DMS79 treated with DMSO at 0.1 percent for 48 hours (cell line): ENCODE data around the gene FSHB.
"Not testable (repeated sequence)": the region's sequence is repeated elsewhere in the genome, so short reads cannot be mapped to it uniquely, and the experiment has no call there.

Experiments used
- DNase-seq: peaks from one replicate; lab custom pipeline; 2025; lab: John Stamatoyannopoulos, UW

FSHB gene

GRCh38 chr11:30230714-30231113 is at the start of gene FSHB:
TSS of gene FSHB (plus strand) at chr11:30231014. CDS start at chr11:30231903, 889 bp downstream.
- no peak for DNase-seq

- no peak for DNase-seq
Observed at GRCh38 chr11:30186748-30187147, 44.1 kb upstream of the FSHB start.

- DNase-seq = no peak
Observed at GRCh38 chr11:30192620-30193019, 38.2 kb upstream of the FSHB start.

- DNase-seq = peak; percentile 41
Observed at GRCh38 chr11:30196400-30197206, 34.2 kb upstream of the FSHB start.

- no peak for DNase-seq
Observed at GRCh38 chr11:30197869-30198268, 32.9 kb upstream of the FSHB start.

- DNase-seq = not testable (repeated sequence)
Observed at GRCh38 chr11:30202989-30203388, 27.8 kb upstream of the FSHB start.

GRCh38 chr11:30203850-30204249 is 27.0 kb upstream of the FSHB start:
- DNase-seq = no peak

- DNase-seq = no peak
Observed at GRCh38 chr11:30206249-30206996, 24.4 kb upstream of the FSHB start.

- no peak for DNase-seq
Observed at GRCh38 chr11:30210357-30210756, 20.5 kb upstream of the FSHB start.

- no peak for DNase-seq
Observed at GRCh38 chr11:30216534-30216933, 14.3 kb upstream of the FSHB start.

- DNase-seq = no peak
Observed at GRCh38 chr11:30218278-30218677, 12.5 kb upstream of the FSHB start.

GRCh38 chr11:30225642-30226041 is 5.2 kb upstream of the FSHB start:
- DNase-seq = no peak

- DNase-seq = no peak
Observed at GRCh38 chr11:30228323-30228884, 2.4 kb upstream of the FSHB start.

GRCh38 chr11:30239025-30239424 is 8.2 kb downstream of the FSHB start:
- DNase-seq = no peak

GRCh38 chr11:30244265-30244664 is 13.5 kb downstream of the FSHB start:
- no peak for DNase-seq

GRCh38 chr11:30245621-30246020 is 14.8 kb downstream of the FSHB start:
- no peak for DNase-seq

GRCh38 chr11:30254307-30255298 is 23.8 kb downstream of the FSHB start:
- DNase-seq = no peak

- no peak for DNase-seq
Observed at GRCh38 chr11:30255637-30256036, 24.8 kb downstream of the FSHB start.

- DNase-seq = no peak
Observed at GRCh38 chr11:30257058-30257457, 26.2 kb downstream of the FSHB start.

GRCh38 chr11:30258679-30259078 is 27.9 kb downstream of the FSHB start:
- no peak for DNase-seq

GRCh38 chr11:30260813-30261212 is 30.0 kb downstream of the FSHB start:
- DNase-seq = no peak

- no peak for DNase-seq
Observed at GRCh38 chr11:30261821-30262220, 31.0 kb downstream of the FSHB start.
